ENCODE measurements around the gene DNAH11.

DNA sequence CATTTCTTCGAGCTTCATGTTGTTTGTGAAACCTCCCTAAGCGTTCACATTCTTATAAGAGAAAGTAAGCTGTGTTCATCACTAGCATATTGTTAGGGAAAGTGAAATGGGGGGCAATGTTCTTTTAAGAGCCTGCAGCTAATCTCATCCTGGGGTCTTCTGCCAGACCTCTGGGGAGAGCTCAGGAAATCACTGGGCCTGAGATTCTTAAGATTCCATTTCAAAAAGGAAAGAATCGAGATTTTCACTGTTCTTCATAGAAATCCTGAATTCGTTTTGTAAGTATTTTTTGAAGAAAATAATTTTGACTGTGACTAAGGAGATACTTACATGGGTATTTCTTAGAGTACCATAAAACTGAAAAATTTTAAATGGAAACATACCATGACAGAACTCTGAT, 242.2 kb downstream of the DNAH11 start:
- TF ChIP-seq EZH2phosphoT487 (IDR thresholded peaks at IDR 0.05) (no peak), CTCF (IDR thresholded peaks at IDR 0.05) (no peak)

All from neural progenitor cell (in vitro differentiated cells).